HS-5 (cell line): Measurements from ENCODE around the gene DBP.
A peak's percentile ranks its signal among the peaks of the same experiment; 100 is the strongest.

Experiments
- DNase-seq: peaks from one replicate; pipeline ENCODE4 v3.0.0-alpha.2; 2012; ENCODE audit warnings: low read depth

The DBP gene

GRCh38 chr19:48627201-48627864 is 9.8 kb downstream of the DBP start:
- DNase-seq = no peak

GRCh38 chr19:48625891-48626327 is 11.3 kb downstream of the DBP start:
- DNase-seq = no peak

GRCh38 chr19:48624791-48625723 is 12.1 kb downstream of the DBP start:
- DNase-seq = no peak

- no peak for DNase-seq
Measured at GRCh38 chr19:48624067-48624594, 13.0 kb downstream of the DBP start.

- no peak for DNase-seq
Measured at GRCh38 chr19:48623556-48624066, 13.6 kb downstream of the DBP start.

- no peak for DNase-seq
Measured at GRCh38 chr19:48619692-48620585, 17.2 kb downstream of the DBP start.

GRCh38 chr19:48618916-48619691 is 18.1 kb downstream of the DBP start, which contains the start of the genes RPL18 and SPHK2:
RPL18 (minus strand) TSS chr19:48619178; CDS start chr19:48619143, 35 bp downstream.
SPHK2 (plus strand) TSS chr19:48619506; CDS start chr19:48620515, 1,009 bp downstream.
- DNase-seq = peak; percentile 98

- DNase-seq = no peak
Measured at GRCh38 chr19:48618278-48618915, 18.8 kb downstream of the DBP start.

- DNase-seq = no peak
Measured at GRCh38 chr19:48617146-48617937, 19.8 kb downstream of the DBP start.

- no peak for DNase-seq
Measured at GRCh38 chr19:48616491-48617056, 20.6 kb downstream of the DBP start.

- DNase-seq = no peak
Measured at GRCh38 chr19:48616041-48616436, 21.1 kb downstream of the DBP start.

GRCh38 chr19:48615231-48616040 is 21.7 kb downstream of the DBP start:
- no peak for DNase-seq

GRCh38 chr19:48614436-48615230 is 22.5 kb downstream of the DBP start, which contains the start of gene FAM83E:
FAM83E (minus strand) TSS chr19:48615076; CDS start chr19:48613372, 1,704 bp downstream.
- DNase-seq = no peak

GRCh38 chr19:48613852-48614435 is 23.2 kb downstream of the DBP start:
- DNase-seq = no peak

GRCh38 chr19:48613024-48613851 is 23.9 kb downstream of the DBP start:
- DNase-seq = no peak

GRCh38 chr19:48611872-48612271 is 25.3 kb downstream of the DBP start:
- DNase-seq = no peak
